ENCODE results near the gene RPL22L1. TPM values are rescaled to one million over a fixed set of nuclear protein-coding genes. Genes with fewer than 3 reads are reported as not detected.
A peak's percentile ranks its signal among the peaks of the same experiment; 100 is the strongest.
"Not testable (repeated sequence)": the region's sequence is repeated elsewhere in the genome, so short reads cannot be mapped to it uniquely, and the experiment has no call there.

Gene RPL22L1
- total RNA-seq, 4 donors from 2014 or later, result 19.3 to 76.1 (median 51.9) TPM

GRCh38 chr3:170907637-170908234 lies 37.7 kb upstream of the RPL22L1 start:
- TF ChIP-seq POLR2A (IDR thresholded peaks at IDR 0.05) (no peak), EP300 (IDR thresholded peaks at IDR 0.05) (no peak), POLR2AphosphoS5 (IDR thresholded peaks at IDR 0.05) (no peak), CTCF (IDR thresholded peaks at IDR 0.05) (no peak)
- H3K36me3 ChIP-seq, result no peaks in the 10 kb centered on the region
- 7 to 11% methylated on average over 5 to 12 of the region's 33 CpGs for WGBS, 2 donors (ENCODE audit: low coverage in 1 of 2)
- peak overlapping the region in 3 of 4 donors; percentile 59 to 84 (median 83) for H3K27ac ChIP-seq
- H3K4me1 ChIP-seq, result peaks cover 0 to 25% (median 4%) of the 10 kb centered on the region in 3 donors
- no peak for ATAC-seq
- H3K27me3 ChIP-seq, result no peaks in the 10 kb centered on the region
- peaks cover 0 to 26% (median 0%) of the 10 kb centered on the region in 3 donors for H3K9me3 ChIP-seq
- peak overlapping the region; percentile 62 to 84 for H3K4me3 ChIP-seq

GRCh38 chr3:170905862-170906261 lies 35.9 kb upstream of the RPL22L1 start:
- 91% methylated on average over 2 of the region's 2 CpGs for whole genome bisulfite sequencing, 2 donors (ENCODE audit: low coverage in 1 of 2)
- Histone ChIP-seq H3K27ac (no peak overlapping the region), H3K4me3 (no peak overlapping the region), H3K36me3 (no peaks in the 10 kb centered on the region), H3K4me1 (peaks cover 0 to 25% (median 4%) of the 10 kb centered on the region in 3 donors), H3K27me3 (no peaks in the 10 kb centered on the region), H3K9me3 (peaks cover 0 to 21% (median 0%) of the 10 kb centered on the region in 3 donors)
- TF ChIP-seq EP300 (IDR thresholded peaks at IDR 0.05) (no peak), POLR2AphosphoS5 (IDR thresholded peaks at IDR 0.05) (no peak), CTCF (IDR thresholded peaks at IDR 0.05) (no peak), POLR2A (IDR thresholded peaks at IDR 0.05) (no peak)
- ATAC-seq, result no peak

- Histone ChIP-seq H3K27ac (no peak overlapping the region), H3K4me1 (peaks cover 0 to 17% (median 4%) of the 10 kb centered on the region in 3 donors), H3K27me3 (no peaks in the 10 kb centered on the region), H3K4me3 (no peak overlapping the region), H3K36me3 (no peaks in the 10 kb centered on the region), H3K9me3 (no peaks in the 10 kb centered on the region)
- TF ChIP-seq POLR2AphosphoS5 (IDR thresholded peaks at IDR 0.05) (no peak), CTCF (IDR thresholded peaks at IDR 0.05) (no peak), POLR2A (IDR thresholded peaks at IDR 0.05) (no peak), EP300 (IDR thresholded peaks at IDR 0.05) (no peak)
- WGBS, 2 donors (ENCODE audit: low coverage in 1 of 2), result 100% methylated on average over 3 of the region's 3 CpGs; no CpG with 5 or more reads in 1 of the 2 donors
- ATAC-seq, result no peak
These were observed 33.1 kb upstream of the RPL22L1 start for GRCh38 chr3:170903123-170903522.

- Histone ChIP-seq H3K36me3 (peaks cover 0 to 17% of the 10 kb centered on the region in 2 donors), H3K9me3 (no peaks in the 10 kb centered on the region), H3K4me1 (no peaks in the 10 kb centered on the region), H3K4me3 (no peak overlapping the region), H3K27me3 (no peaks in the 10 kb centered on the region), H3K27ac (no peak overlapping the region)
- no peak for ATAC-seq
- TF ChIP-seq POLR2A (IDR thresholded peaks at IDR 0.05), result no peak
- TF ChIP-seq POLR2AphosphoS5 (IDR thresholded peaks at IDR 0.05), result no peak
- no peak for TF ChIP-seq CTCF (IDR thresholded peaks at IDR 0.05)
- TF ChIP-seq EP300 (IDR thresholded peaks at IDR 0.05), result no peak
- 100% methylated on average over 1 of the region's 1 CpG for WGBS, 2 donors (ENCODE audit: low coverage in 1 of 2)
These were observed 29.5 kb upstream of the RPL22L1 start for GRCh38 chr3:170899455-170899854.

GRCh38 chr3:170897978-170898377 lies 28.0 kb upstream of the RPL22L1 start:
- 100% methylated on average over 1 of the region's 2 CpGs for WGBS, 2 donors (ENCODE audit: low coverage in 1 of 2)
- no peak overlapping the region for H3K4me3 ChIP-seq
- H3K27me3 ChIP-seq, result no peaks in the 10 kb centered on the region
- no peak for ATAC-seq
- no peak overlapping the region for H3K27ac ChIP-seq
- H3K9me3 ChIP-seq, result no peaks in the 10 kb centered on the region
- H3K36me3 ChIP-seq, result peaks cover 0 to 24% of the 10 kb centered on the region in 2 donors
- H3K4me1 ChIP-seq, result no peaks in the 10 kb centered on the region
- TF ChIP-seq CTCF (IDR thresholded peaks at IDR 0.05), result no peak
- no peak for TF ChIP-seq POLR2A (IDR thresholded peaks at IDR 0.05)
- TF ChIP-seq EP300 (IDR thresholded peaks at IDR 0.05), result no peak
- TF ChIP-seq POLR2AphosphoS5 (IDR thresholded peaks at IDR 0.05), result no peak

GRCh38 chr3:170897199-170897598 lies 27.2 kb upstream of the RPL22L1 start:
- not testable (repeated sequence) for H3K4me3 ChIP-seq, H3K27me3 ChIP-seq, H3K9me3 ChIP-seq, H3K4me1 ChIP-seq, H3K27ac ChIP-seq, ATAC-seq
- peaks cover 0 to 32% of the 10 kb centered on the region in 2 donors for H3K36me3 ChIP-seq
- no CpG with 5 or more reads among the region's 1 CpG for WGBS, 2 donors (ENCODE audit: low coverage in 1 of 2)
